RWPE2 (cell line): ENCODE data around the gene ATXN2.
"Not testable (repeated sequence)": the region's sequence is repeated elsewhere in the genome, so short reads cannot be mapped to it uniquely, and the experiment has no call there.

ENCODE experiments used
- ATAC-seq: fragments of 200-7000 bp; cut with Tn5 transposase; 3 replicates; pipeline ENCODE4 v1.9.1; 2021; ENCODE audit warnings: low read depth
- DNase-seq: peaks from one replicate; pipeline ENCODE4 v3.0.0-alpha.2; 2020; ENCODE audit warnings: low spot score
- H3K27ac ChIP-seq: fragments of 450-650 bp; 2 replicates; pipeline ENCODE4 v1.5.1; 2017; ENCODE audit warnings: mild to moderate bottlenecking; ENCODE audit not compliant: poor library complexity, severe bottlenecking
- H3K27me3 ChIP-seq: fragments of 250-450 bp; sonication (Bioruptor Pico); 2 replicates; pipeline ENCODE4 v1.5.1; 2021; ENCODE audit warnings: mild to moderate bottlenecking, moderate library complexity; ENCODE audit not compliant: insufficient read depth, poor library complexity, severe bottlenecking
- H3K36me3 ChIP-seq: fragments of 250-450 bp; sonication (Bioruptor Pico); 2 replicates; pipeline ENCODE4 v1.5.1; 2020; ENCODE audit warnings: low read depth, mild to moderate bottlenecking, moderate library complexity
- H3K4me1 ChIP-seq: fragments of 250-450 bp; sonication (Bioruptor Pico); 2 replicates; pipeline ENCODE4 v1.5.1; 2021; ENCODE audit warnings: mild to moderate bottlenecking, moderate library complexity; ENCODE audit not compliant: insufficient read depth, poor library complexity, severe bottlenecking
- H3K4me3 ChIP-seq: fragments of 250-450 bp; sonication (Bioruptor Pico); 2 replicates; pipeline ENCODE4 v1.5.1; 2021; ENCODE audit warnings: mild to moderate bottlenecking, moderate library complexity; ENCODE audit not compliant: severe bottlenecking
- H3K9me3 ChIP-seq: fragments of 250-450 bp; sonication (Bioruptor Pico); 2 replicates; pipeline ENCODE4 v1.5.1; 2021; ENCODE audit warnings: mild to moderate bottlenecking, moderate library complexity; ENCODE audit not compliant: severe bottlenecking
- TF ChIP-seq, protein P1 (sequence below): fragments of 450-650 bp; IDR thresholded peaks from one replicate; pipeline ENCODE4 v1.5.1; 2017; ENCODE audit warnings: mild to moderate bottlenecking, moderate library complexity; ENCODE audit not compliant: poor library complexity, severe bottlenecking

Gene ATXN2

GRCh38 chr12:111607239-111607638, 8.1 kb upstream of the ATXN2 start:
- no peaks in the 10 kb centered on the region for H3K4me1 ChIP-seq
- H3K27ac ChIP-seq, result no peak overlapping the region
- ATAC-seq (no peak), DNase-seq (no peak)
- no peaks in the 10 kb centered on the region for H3K27me3 ChIP-seq
- no peaks in the 10 kb centered on the region for H3K9me3 ChIP-seq
- H3K36me3 ChIP-seq, result no peaks in the 10 kb centered on the region
- TF ChIP-seq, protein P1, sequence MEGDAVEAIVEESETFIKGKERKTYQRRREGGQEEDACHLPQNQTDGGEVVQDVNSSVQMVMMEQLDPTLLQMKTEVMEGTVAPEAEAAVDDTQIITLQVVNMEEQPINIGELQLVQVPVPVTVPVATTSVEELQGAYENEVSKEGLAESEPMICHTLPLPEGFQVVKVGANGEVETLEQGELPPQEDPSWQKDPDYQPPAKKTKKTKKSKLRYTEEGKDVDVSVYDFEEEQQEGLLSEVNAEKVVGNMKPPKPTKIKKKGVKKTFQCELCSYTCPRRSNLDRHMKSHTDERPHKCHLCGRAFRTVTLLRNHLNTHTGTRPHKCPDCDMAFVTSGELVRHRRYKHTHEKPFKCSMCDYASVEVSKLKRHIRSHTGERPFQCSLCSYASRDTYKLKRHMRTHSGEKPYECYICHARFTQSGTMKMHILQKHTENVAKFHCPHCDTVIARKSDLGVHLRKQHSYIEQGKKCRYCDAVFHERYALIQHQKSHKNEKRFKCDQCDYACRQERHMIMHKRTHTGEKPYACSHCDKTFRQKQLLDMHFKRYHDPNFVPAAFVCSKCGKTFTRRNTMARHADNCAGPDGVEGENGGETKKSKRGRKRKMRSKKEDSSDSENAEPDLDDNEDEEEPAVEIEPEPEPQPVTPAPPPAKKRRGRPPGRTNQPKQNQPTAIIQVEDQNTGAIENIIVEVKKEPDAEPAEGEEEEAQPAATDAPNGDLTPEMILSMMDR, result no peak
- H3K4me3 ChIP-seq, result no peak overlapping the region

GRCh38 chr12:111606767-111607230, 7.7 kb upstream of the ATXN2 start:
- DNase-seq (no peak), ATAC-seq (no peak)
- TF ChIP-seq, protein P1, result no peak
- H3K4me1 ChIP-seq, result no peaks in the 10 kb centered on the region
- H3K27me3 ChIP-seq, result no peaks in the 10 kb centered on the region
- no peak overlapping the region for H3K27ac ChIP-seq
- no peaks in the 10 kb centered on the region for H3K36me3 ChIP-seq
- H3K4me3 ChIP-seq, result no peak overlapping the region
- H3K9me3 ChIP-seq, result no peaks in the 10 kb centered on the region

- Histone ChIP-seq H3K9me3 (no peaks in the 10 kb centered on the region), H3K27me3 (no peaks in the 10 kb centered on the region), H3K4me1 (no peaks in the 10 kb centered on the region), H3K36me3 (no peaks in the 10 kb centered on the region), H3K27ac (no peak overlapping the region), H3K4me3 (no peak overlapping the region)
- DNase-seq (no peak), ATAC-seq (no peak)
- TF ChIP-seq, protein P1, result no peak
Measured at GRCh38 chr12:111605911-111606766, 7.0 kb upstream of the ATXN2 start.

DNA sequence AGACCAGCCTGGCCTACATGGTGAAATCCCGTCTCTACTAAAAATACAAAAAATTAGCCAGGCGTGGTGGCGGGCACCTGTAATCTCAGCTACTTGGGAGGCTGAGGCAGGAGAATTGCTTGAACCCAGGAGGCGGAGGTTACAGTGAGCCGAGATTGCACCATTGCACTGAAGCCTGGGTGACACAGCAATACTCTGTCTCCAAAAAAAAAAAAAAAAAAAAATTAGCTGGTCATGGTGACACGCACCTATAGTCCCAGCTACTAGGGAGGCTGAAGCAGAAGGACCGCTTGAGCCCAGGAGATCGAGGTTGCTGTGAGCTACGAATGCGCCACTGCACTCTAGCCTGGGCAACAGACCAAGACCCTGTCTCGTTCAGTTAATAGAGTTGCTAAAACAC, 3.7 kb upstream of the ATXN2 start:
- not testable (repeated sequence) for H3K4me3 ChIP-seq, H3K36me3 ChIP-seq, H3K4me1 ChIP-seq, H3K9me3 ChIP-seq, H3K27me3 ChIP-seq, DNase-seq, H3K27ac ChIP-seq, ATAC-seq

- Histone ChIP-seq H3K9me3 (no peaks in the 10 kb centered on the region), H3K4me1 (no peaks in the 10 kb centered on the region), H3K27ac (no peak overlapping the region), H3K27me3 (no peaks in the 10 kb centered on the region), H3K4me3 (no peak overlapping the region), H3K36me3 (no peaks in the 10 kb centered on the region)
- TF ChIP-seq, protein P1, result no peak
- no peak for DNase-seq
- no peak for ATAC-seq
Measured at GRCh38 chr12:111602348-111602747, 3.2 kb upstream of the ATXN2 start.

- DNase-seq, H3K4me1 ChIP-seq, H3K4me3 ChIP-seq, H3K27me3 ChIP-seq, H3K36me3 ChIP-seq, ATAC-seq, H3K9me3 ChIP-seq: not testable (repeated sequence)
- peak overlapping the region; percentile 87 for H3K27ac ChIP-seq
Measured at GRCh38 chr12:111600986-111601385, 1.9 kb upstream of the ATXN2 start.
